RWPE1 (cell line): ENCODE results near the gene RAD51D.

Experiments
- CTCF ChIA-PET: fragments of 350-600 bp; sonication (Branson Sonifier 250); formaldehyde crosslinking; extraction: SDS; loops from one replicate; lab custom pipeline; 2021; lab: Yijun Ruan, JAX
- POLR2A ChIA-PET: fragments of 400-600 bp; formaldehyde crosslinking; extraction: SDS; loops from one replicate; lab custom pipeline; 2020; ENCODE audit warnings: antibody characterized with exemption; ENCODE audit not compliant: low non-redundant PET; lab: Yijun Ruan, JAX
- DNase-seq: peaks from one replicate; pipeline ENCODE4 v3.0.0; 2012; ENCODE audit warnings: low spot score
- H3K27ac ChIP-seq: fragments of 450-650 bp; 2 replicates; pipeline ENCODE4 v1.5.1; 2017
- CTCF ChIP-seq: fragments of 450-650 bp; conservative IDR thresholded peaks from 2 replicates; pipeline ENCODE4 v1.5.1; 2017; ENCODE audit warnings: low read depth, mild to moderate bottlenecking

The RAD51D gene

GRCh38 chr17:35119370-35120165 is at the start of gene RAD51D:
Gene RAD51D, minus strand, starts transcription at chr17:35119860. Its CDS starts 247 bp downstream, at chr17:35119613.
- ChIA-PET CTCF (interaction anchor here (0.5 to 2.5 kb wide), 24 partner anchors 10 to 1733 kb away, joined by 3 to 13 read pairs (median 3); no protein-coding TSS in a partner anchor), POLR2A (no interaction called here)
- DNase-seq = peak; percentile 76
- peak; percentile 95 for TF ChIP-seq CTCF
- H3K27ac ChIP-seq = peak within 1 kb of the TSS; percentile 71

GRCh38 chr17:35167666-35168065 is 48.0 kb upstream of the RAD51D start:
- POLR2A ChIA-PET = no interaction called here
- no peak for TF ChIP-seq CTCF
- H3K27ac ChIP-seq = no peak overlapping the region
- CTCF ChIA-PET = interaction anchor here (0.7 to 0.9 kb wide), 4 partner anchors 10 to 372 kb away, joined by 3 to 5 read pairs (median 3); partner anchors contain the start of gene SLFN12L
- DNase-seq = no peak

GRCh38 chr17:35167046-35167445 is 47.4 kb upstream of the RAD51D start:
- ChIA-PET CTCF (interaction anchor here (0.9 to 1.9 kb wide), 3 partner anchors 366 to 373 kb away, joined by 3 to 7 read pairs (median 3); partner anchors contain the start of gene SLFN12L), POLR2A (no interaction called here)
- no peak for DNase-seq
- TF ChIP-seq CTCF = no peak
- no peak overlapping the region for H3K27ac ChIP-seq

GRCh38 chr17:35166526-35166925 is 46.9 kb upstream of the RAD51D start:
- no peak for TF ChIP-seq CTCF
- no peak for DNase-seq
- H3K27ac ChIP-seq = no peak overlapping the region
- ChIA-PET CTCF (interaction anchor here (0.6 to 1.9 kb wide), 4 partner anchors 52 to 373 kb away, joined by 3 to 7 read pairs (median 3); no protein-coding TSS in a partner anchor), POLR2A (interaction anchor here (0.6 kb wide), 1 partner anchor 78 kb away, joined by 3 read pairs; no protein-coding TSS in a partner anchor)

GRCh38 chr17:35164716-35165115 is 45.1 kb upstream of the RAD51D start:
- DNase-seq = no peak
- ChIA-PET CTCF (no interaction called here), POLR2A (interaction anchor here (0.7 kb wide), 1 partner anchor 146 kb away, joined by 3 read pairs; no protein-coding TSS in a partner anchor)
- no peak for TF ChIP-seq CTCF
- H3K27ac ChIP-seq = no peak overlapping the region

- POLR2A ChIA-PET = no interaction called here
- no peak for TF ChIP-seq CTCF
- no peak for DNase-seq
- no peak overlapping the region for H3K27ac ChIP-seq
- CTCF ChIA-PET = interaction anchor here (0.7 kb wide), 2 partner anchors 75 to 667 kb away, joined by 3 read pairs; no protein-coding TSS in a partner anchor
Observed at GRCh38 chr17:35163886-35164285, 44.2 kb upstream of the RAD51D start.
